Uterus (tissue), 2 donors: Measurements from ENCODE around the gene TMED6.
A peak's percentile ranks its signal among the peaks of the same experiment; 100 is the strongest.

Experiments used
- CTCF ChIP-seq, 4 experiments: fragments of 200-600 bp in 2 of 4; fragments of 450-650 bp in 2 of 4; sonication (generic) in 2 of 4; IDR thresholded peaks; one replicate each; pipeline ENCODE4 v1.5.1; 2016 to 2019; ENCODE audit warnings: antibody characterized with exemption in 4 of 4, mild to moderate bottlenecking in 2 of 4, moderate library complexity in 1 of 4
- POLR2A ChIP-seq, 2 donors: fragments of 450-650 bp; IDR thresholded peaks; one replicate each; pipeline ENCODE4 v1.6.1; 2016; ENCODE audit warnings: antibody characterized with exemption in 2 of 2, mild to moderate bottlenecking in 1 of 2, moderate library complexity in 1 of 2

- TF ChIP-seq CTCF (IDR thresholded peaks at IDR 0.05) (peak; percentile 91 to 98 (median 96)), POLR2A (IDR thresholded peaks at IDR 0.05) (peak in 1 of 2 donors; percentile 72)
Measured at GRCh38 chr16:69310653-69311532, 40.7 kb downstream of the TMED6 start, which contains the start of gene VPS4A.
